Subcutaneous adipose tissue (tissue), 4 donors: Measurements from ENCODE around the gene METTL24. TPM values are rescaled to one million over a fixed set of nuclear protein-coding genes. Genes with fewer than 3 reads are reported as not detected.

Experiments used
- CTCF ChIP-seq: fragments of 450-650 bp; IDR thresholded peaks from one replicate; pipeline ENCODE4 v1.5.1; 2016; ENCODE audit warnings: low read depth, mild to moderate bottlenecking, control low read depth, antibody characterized with exemption, moderate library complexity
- total RNA-seq, 4 donors: library from RNA; depleted of rRNA; stranded (reverse); fragments of >200 nt; gene quantifications; one replicate each; pipeline ENCODE4 v1.1.0, GENCODE V29; 2016

METTL24 gene
- total RNA-seq, 4 donors from 2014 or later = 0.68 to 0.88 TPM; not detected in 2

- TF ChIP-seq CTCF = no peak
Measured at GRCh38 chr6:110315869-110316398, 42.2 kb downstream of the METTL24 start.

DNA sequence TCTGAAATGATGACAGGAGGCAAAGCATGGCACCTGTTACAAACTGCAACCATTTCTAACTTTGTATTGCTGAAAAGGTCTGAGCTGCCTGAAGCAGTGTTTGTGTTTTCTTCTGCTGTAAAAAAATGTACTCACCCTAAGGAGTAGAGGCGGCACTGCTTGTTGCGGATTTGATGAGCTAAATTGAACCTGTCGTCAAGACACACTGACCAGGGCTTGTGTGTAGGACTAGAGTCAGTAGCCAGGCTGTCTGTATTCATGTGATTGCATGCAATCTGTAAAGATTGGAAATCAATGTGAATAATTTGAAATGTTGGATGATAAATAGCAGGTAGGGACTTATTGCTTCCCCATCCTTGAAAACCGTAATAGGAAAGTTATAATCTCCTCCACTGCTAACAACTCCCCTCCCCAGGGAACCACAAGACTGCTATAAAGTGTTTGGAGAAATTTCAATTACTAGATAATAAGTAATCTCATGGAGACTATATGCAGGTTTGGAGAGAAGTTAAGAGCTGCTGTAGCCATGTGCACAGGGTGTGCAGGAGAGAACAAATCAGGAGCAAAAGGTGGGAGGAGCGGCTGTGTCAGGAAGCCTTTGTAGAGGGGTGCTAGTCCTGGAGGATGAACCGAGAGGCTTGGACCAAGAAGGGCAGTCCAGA is 42.8 kb downstream of the METTL24 start:
- no peak for TF ChIP-seq CTCF

- no peak for TF ChIP-seq CTCF
Measured at GRCh38 chr6:110310861-110311446, 47.2 kb downstream of the METTL24 start.

- TF ChIP-seq CTCF = no peak
Measured at GRCh38 chr6:110307368-110307767, 50.8 kb downstream of the METTL24 start.

DNA sequence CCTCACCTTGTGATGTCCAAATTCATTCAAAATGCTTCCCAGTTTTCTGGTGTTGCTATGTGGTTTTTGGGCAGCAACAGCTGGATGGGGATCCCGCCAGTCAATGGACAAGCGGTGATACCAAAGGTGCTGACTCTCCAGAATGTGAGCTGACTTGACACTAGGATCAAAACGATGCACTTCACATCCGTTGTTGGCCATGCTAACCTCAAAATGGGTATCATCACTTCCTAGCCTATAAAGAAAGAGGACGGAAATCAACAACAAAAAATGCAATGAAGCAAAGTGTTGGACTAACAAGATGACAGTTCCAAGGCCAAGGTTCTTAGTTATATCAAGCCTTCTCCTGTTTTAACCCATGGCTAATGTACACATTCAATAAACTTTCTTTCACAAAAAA is 59.2 kb downstream of the METTL24 start:
- TF ChIP-seq CTCF = no peak

GRCh38 chr6:110298411-110298810 is 59.7 kb downstream of the METTL24 start:
- no peak for TF ChIP-seq CTCF

DNA sequence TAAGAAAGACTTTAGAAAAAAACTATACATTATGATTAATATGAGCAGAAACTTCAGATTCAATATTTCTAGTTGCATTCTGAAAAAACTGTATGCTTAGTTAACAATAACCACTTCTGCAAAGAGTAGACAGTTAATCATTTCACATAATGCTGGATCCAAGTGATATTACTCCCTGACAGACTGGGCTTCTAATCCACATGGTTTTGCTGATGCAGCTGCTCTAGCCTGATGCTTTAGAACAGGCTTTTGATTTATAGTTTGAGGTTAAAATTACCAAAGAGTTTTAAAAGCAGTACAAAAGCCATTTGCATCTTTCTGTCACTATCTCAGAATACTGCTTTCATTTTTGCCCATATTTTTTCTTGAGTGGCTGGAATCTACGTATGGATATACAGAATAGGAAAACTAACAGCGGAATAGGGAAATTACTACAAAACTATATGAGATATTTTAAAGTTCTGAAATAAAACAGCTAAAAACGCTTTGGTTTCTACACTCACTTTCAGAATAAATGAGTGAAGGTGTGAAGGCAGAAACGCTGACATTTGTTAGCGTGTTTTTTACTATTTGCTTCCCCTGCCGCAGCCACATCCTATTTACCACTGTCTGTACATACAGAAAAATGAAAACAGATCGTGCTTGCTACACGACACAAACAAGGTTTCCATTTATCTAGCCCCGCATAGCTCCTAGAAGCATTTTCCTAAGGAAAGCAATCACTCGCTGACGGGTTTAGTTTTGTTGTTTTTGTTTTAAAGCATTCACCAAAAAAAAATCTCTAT is 61.7 kb downstream of the METTL24 start:
- TF ChIP-seq CTCF = no peak
